DND-41 (cell line): Measurements from ENCODE around the gene PRKCB.
"Not testable (repeated sequence)": the region's sequence is repeated elsewhere in the genome, so short reads cannot be mapped to it uniquely, and the experiment has no call there.

ENCODE experiments used
- CTCF ChIP-seq: IDR thresholded peaks from 2 replicates; pipeline ENCODE4 v1.5.1; 2012; ENCODE audit warnings: borderline replicate concordance, low read length, moderate library complexity, mild to moderate bottlenecking; ENCODE audit not compliant: poor library complexity, severe bottlenecking; ENCODE audit errors: extremely low read depth
- EZH2 ChIP-seq: IDR thresholded peaks from 3 replicates; pipeline ENCODE4 v1.6.1; 2012; ENCODE audit warnings: borderline replicate concordance, low read depth, mild to moderate bottlenecking, moderate library complexity, low read length, inconsistent platforms; ENCODE audit not compliant: severe bottlenecking

DNA sequence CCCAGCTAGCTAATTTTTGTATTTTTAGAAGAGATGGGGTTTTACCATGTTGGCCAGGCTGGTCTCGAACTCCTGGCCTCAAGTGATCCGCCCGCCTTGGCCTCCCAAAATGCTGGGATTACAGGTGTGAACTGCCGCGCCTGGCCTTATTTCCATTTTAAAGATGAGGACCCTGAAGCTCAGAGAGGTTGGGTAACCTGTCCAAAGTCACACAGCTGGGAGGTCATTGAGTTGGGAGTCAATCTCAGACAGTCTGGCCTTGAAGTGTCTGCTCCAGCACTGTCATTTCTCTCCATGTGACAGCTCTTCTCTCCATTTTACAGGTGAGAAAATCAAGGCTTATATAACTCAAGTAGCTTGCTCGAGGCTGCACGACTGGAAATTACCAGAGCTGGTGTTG is 179.2 kb downstream of the PRKCB start:
- not testable (repeated sequence) for TF ChIP-seq CTCF, EZH2
